ENCODE data around the gene CTCF. TPM values are rescaled to one million over a fixed set of nuclear protein-coding genes. Genes with fewer than 3 reads are reported as not detected.
A peak's percentile ranks its signal among the peaks of the same experiment; 100 is the strongest.

The CTCF gene
- polyA plus RNA-seq, 4 donors: 68.3 to 87.1 (median 81.8) TPM

DNA sequence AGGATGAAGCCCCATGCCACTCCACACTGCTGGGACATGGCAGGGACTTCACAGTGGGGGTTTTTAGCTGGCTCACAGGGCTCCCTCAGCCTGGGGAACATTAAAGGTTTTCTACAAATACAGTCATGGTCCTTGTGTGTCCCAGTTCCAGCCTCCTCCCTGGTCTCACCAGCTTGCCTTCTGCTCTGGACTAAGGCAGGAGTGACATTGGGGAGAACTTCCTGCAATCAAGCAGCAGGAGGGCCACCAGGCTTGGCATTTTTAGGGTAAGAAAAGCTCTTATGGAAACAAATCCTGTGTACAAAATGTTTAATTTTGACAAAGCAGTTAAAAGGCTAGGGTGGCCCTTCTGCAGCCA is 100.3 kb downstream of the CTCF start:
- no peak for DNase-seq (ENCODE audit: low read depth in 4 of 4, low spot score in 3 of 4)

DNA sequence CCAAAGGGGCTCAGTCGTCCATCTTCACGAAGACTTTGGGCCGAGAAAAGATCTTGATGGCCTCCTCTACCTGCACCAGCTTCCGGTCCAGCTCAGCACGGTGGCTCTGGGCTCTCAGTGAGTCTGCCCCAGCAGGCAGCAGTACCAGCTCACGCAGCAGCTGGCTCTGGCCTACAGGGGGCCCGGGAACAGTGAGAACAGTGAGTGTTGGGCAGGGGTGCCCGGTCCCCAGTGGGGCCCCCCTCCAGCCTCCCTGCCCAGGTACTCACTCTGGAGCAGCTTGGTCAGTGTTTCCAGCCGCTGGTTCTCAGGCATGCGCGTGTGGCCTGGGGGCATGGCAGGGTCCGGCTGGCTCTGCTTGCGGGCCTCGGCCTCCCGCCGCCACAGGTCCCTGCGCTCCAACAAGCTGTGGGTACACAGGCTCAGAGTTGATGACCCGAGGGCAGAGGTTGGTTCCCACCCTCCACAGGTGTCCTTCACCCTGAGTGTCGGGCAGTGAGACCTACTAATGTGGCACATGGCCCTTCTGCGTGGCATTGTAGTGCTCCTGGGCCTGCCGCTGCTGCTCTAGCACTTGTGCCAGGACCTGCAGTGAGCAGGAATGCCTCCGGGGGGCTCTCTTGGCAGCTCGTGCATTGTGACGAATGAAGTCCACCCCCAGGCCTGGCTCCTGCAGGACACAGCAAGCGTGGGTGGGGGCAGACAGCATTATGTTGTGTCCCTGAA is 101.0 kb downstream of the CTCF start:
- no peak for DNase-seq (ENCODE audit: low read depth in 4 of 4, low spot score in 3 of 4)

DNA sequence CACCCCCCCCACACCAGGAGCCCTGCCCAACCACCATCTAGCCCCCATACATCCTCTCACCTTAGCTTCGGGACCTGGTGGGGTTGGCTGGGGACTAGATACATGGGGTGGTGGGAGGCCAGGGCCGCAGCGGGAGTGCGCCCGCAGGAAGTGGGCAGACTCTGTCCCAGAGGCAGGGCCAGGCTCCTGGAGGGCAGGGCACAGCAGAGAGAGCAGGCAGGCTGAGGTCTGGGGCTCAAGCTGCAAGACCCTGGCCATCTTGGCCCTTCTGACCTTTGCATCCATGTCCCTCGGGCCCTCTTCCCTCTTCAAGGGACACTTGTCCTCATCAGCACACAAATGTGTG is 101.5 kb downstream of the CTCF start:
- DNase-seq (ENCODE audit: low read depth in 4 of 4, low spot score in 3 of 4): no peak

DNA sequence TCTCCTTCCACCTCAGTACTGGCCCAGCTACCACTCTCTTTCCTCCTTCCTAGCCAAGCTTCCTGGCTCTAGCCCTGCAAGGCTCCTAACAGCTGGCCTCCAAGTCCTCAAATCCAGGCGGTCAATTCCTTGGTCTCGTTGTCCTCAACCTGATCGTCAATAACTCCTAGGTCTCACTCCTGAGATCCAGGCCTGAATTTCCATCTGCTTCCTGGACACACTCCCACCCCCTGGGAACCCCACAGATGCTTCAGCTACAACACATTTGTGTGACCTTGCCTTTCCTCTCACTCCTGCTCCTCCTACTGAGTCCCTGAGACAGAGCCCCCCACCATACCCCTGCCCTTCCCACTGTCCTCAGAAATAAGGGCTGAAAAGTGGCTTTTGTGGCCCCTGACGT is 101.9 kb downstream of the CTCF start:
- DNase-seq (ENCODE audit: low read depth in 4 of 4, low spot score in 3 of 4): no peak

DNA sequence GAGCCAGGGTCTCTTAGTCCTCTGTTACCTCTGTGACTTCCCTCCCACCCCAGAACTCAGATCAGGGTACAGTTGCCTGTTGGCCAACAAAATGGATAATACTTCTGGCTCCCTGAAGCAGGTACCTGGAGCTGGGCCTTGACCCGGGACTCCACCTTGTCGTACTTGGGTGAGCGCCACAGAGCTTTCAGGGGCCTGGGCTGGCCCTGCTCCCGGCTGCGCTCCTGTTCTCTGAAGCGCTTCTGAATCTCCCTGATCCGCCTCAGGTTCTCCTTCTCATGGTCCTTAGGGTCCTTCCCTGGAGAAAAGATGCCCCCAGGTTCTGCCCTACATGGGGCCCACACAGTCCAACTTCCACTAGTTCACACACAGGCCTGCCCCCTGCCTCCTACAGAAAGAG is 102.5 kb downstream of the CTCF start:
- no peak for DNase-seq (ENCODE audit: low read depth in 4 of 4, low spot score in 3 of 4)

DNA sequence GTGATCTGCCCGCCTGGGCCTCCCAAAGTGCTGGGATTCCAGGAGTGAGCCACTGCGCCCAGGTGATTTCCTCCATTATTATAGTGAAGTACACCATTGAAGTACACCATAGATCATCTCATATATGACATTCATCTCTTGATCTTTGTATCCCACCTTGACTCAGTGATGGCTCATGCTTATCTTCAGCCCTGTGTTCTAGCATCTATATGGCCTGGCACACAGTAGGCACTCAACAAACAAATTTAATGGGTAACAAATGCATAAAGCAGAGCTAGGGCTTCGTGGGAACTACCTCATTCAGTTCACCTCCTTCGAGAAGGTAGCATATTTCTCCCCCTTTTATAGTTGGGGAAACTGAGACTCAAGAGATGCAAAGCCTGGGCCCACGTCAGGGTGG is 103.3 kb downstream of the CTCF start:
- no peak for DNase-seq (ENCODE audit: low read depth in 4 of 4, low spot score in 3 of 4)

DNA sequence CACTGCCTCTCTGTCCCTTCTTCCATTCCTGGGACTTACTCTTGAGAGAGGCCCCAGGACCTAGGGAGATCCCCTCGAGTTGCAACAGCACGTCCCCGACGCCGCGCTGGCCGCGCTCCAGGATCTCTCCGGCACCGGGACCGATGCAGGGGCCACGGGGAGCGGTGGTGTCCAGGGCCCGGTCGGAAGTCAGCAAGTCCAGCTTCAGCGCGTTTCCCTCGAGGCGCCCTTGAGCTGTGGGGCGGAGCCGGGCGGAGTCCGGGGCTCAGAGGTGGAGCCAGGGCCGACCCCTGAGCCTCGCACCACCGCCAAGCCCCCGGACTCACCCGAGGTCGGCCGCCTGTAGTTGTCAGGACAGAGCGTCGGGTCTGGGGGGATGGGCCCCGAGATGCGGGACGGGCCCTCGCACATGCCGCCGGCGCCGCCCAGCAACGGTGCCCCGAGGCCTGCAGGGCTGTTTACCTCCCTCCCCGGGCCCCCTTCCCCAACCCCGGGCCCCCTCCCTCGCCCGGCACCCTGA is 103.8 kb downstream of the CTCF start:
- no peak for DNase-seq (ENCODE audit: low read depth in 4 of 4, low spot score in 3 of 4)

DNA sequence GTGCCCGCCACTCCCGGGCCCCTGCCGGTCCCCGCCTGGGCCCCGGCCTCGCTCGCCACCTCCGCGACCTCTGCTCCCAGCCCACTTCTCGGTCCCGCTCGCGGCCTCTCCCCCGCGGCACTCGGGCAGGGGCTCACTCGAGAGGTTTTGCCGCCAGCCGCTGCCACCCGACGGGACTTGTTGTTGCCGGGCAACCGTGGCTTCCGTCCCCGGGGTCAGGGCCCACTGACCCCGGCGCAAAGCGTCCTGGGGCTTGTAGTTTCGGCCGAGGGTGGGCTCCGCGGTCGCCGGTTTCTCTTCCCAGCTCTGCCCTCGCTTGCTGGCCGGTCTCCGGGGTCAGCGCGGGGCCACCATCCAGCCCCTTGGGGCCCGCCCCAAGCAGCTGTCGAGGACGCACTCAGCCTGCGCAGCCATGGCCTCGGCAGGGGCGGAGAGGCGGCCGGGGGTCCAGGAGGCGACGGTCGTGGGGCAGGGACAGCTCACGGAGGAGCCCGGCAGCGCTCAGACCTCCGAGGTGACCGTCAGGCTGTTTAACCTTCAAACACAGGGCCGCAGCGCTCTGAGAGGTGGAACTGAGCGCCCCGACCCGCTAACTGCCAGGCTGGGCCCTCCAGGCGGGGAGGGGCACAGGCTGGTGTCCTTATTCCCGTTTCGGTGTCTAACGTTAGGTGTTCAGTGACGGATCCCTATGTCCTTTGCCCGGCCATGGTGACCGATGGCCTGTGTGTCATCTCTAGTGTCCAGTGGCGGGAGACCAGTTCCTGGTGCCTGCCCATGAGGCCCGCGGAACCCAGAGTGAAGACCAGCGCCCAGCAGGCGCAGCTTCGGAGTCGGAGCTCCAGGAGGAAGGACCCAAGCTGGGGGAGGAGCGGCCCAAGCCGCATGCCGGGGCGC is 104.5 kb downstream of the CTCF start, which contains the start of the genes C16orf86 and ENKD1:
Gene C16orf86, plus strand, starts transcription at position 256 of the 894 bp plus-strand sequence. Its CDS starts 157 bp downstream, at position 413.
Gene ENKD1, minus strand, starts transcription at position 192 of the 894 bp plus-strand sequence. CDS start 308 bp downstream, outside the sequence.
- peak in 1 of 4 donors; percentile 65 for DNase-seq (ENCODE audit: low read depth in 4 of 4, low spot score in 3 of 4)

DNA sequence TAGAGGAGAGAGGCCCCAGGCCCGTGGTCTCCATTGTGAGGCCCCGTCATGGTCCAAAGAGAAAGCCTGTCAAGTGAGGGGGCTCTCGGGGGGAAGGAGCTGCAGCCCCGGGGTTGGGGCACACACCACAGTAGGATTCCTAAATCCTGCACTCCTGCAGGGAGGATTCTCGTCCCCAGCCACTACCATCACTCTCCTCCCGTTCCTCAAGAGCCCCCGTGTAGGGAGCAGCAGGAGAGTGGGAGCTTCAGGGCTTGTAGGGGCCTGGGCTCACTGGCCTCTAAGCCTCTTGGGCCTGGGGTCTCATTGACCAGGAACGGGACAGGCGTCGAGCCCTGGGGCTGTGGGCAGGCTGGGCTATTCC is 105.1 kb downstream of the CTCF start:
- DNase-seq (ENCODE audit: low read depth in 4 of 4, low spot score in 3 of 4): no peak

DNA sequence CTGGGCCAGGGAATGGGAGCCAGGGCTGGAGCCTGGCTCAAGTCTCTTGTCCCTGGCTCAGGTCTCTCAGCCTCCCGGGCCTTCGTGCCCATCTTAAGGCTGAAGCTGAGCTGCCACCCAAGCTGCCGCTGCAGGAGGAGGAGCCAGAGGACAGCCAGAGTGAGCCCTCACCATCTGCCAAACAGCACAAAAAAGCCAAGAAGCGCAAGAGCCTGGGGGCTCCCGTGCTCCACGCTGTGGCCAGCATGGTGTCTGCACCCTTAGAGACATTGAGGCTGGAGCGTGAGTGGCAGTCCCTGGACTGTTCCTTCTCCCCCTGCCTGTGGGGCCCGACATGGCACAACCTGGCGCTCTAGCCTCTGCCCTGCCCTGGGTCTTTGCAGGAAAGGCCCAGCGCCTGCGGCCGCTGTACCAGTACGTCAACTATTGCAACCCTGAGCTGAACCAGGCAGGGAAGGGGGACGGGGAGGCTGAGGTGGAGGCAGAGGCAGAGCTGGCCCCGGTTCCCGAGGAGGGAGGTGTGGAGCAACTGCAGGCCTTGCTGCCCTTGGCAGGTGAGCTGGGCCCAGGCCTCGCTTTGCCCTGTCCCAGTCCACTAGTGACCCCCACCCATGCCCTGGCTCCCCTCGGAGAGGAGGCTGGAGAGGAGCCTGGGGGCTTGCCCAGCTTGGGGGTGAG is 105.6 kb downstream of the CTCF start:
- DNase-seq (ENCODE audit: low read depth in 4 of 4, low spot score in 3 of 4): peak; percentile 67 to 81 (median 74)

DNA sequence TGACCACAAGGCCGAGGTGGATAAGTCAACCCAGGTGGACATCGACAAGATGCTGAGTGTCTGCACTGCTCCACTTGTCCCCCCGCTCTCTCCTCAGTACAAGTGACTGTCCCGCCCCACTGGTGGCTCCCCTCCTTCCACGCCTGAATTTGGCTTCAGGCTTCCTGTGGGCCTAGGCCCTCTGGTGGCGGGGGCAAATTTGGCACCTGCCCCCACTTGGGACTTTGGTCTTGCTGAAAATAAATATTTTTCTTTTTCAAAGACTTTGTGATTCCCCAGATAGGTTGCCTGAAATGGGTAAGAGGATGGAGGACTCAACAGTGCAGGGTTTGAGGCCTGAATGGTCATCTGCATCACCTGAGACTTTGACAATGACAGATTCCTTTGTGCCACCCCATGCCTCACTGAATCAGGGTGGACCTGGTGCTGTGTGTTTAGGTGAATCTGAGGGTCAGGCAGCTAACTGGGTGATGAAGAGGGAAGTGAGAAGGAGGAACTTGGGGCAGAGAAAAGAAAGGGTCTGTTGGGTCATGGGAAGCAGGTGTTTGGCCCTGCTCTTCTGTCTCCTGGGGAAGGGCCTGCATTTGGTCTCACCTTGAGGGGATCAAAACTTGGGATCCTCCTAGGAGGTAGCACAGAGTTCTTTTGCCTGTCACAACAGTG is 106.3 kb downstream of the CTCF start:
- no peak for DNase-seq (ENCODE audit: low read depth in 4 of 4, low spot score in 3 of 4)

DNA sequence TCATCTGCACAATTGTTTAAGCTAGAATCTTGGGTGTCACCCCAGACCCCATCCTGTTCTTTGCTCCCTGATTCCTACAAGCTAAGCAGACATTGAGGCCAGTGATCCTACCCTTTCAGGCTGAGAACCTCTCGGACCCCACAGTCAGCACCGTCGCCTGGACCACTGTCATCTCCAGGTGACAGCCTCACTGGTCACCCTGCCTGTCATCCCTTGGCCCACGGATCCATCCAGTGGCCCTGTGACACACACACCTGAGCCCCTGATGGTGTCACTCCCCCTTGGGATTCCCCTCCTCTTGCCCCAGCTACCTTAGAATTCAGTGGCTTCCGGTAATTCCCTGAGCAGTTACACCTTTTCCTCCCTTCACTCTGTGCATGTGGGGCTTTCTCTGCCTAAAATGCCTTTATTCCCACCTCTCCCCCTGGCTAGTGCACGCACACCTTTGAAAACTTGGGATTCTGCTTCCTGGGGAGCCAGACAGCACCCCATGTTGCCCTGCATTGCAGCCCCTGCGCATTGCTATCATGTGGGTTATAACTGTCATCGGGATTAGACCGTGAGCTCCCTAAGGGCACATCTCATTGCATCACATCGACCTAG is 107.3 kb downstream of the CTCF start:
- DNase-seq (ENCODE audit: low read depth in 4 of 4, low spot score in 3 of 4): no peak

DNA sequence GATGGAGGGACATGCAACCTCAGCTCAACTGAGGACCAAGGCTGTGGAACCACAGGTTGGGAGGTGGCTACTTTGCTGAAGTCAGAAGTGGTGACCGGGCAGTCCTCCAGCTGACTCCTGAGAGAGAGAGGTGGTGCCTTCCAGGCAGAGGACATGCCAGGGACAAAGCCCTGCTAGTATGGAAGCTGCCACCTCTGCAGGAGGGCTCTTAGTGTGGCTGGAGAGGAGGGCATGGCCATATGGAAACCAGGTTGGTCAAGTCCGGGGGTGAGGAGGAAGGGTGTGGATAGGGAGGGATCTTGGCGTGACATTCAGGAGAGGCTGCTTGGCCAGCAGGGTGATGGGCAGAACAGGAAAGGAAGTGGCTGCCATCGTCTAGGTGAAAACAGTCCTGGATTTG is 110.0 kb downstream of the CTCF start:
- no peak for DNase-seq (ENCODE audit: low read depth in 4 of 4, low spot score in 3 of 4)

DNA sequence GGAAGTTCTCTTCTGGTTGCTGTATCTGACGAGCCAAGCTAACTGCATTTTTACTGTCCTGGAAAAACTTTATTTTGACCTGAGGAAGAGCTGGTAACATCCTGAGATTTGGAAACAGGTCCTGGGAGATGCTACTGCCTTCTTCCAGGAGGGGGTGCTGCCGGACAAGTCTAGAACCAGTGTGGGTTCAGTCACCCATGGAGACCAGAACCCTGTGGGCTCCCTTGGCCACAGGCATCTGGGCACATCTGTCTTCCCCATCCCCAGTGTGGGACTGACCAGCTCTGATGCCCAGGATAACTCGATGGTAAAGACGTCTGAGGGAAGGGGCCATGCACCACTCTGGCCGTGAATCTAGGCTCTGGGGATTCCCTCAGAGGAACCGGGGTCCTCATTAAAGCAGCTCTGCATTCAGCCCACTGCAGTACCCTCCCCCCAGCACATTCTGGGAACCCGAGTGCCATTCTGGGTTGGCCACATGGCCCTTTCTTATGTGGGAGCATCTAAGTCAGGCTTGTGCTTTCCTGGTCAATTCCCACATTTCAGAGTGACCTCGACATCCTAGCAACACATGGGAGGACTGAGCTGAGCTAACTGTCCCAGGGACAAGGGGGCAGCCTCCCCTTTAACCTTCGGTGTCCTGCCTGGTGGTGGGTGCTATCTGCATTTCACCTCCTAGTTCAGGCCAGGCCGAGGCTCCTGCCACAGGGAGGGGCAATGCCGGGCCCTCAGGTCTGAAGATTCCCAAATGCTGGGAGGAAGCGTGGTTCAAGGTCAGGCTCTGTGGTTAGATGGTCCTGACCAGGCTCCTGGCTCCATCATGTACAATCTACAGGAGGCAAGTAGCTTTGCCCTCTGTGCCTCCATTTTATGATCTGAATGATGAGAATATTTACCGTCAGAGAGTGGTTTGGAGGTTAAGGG is 110.7 kb downstream of the CTCF start:
- DNase-seq (ENCODE audit: low read depth in 4 of 4, low spot score in 3 of 4): no peak

DNA sequence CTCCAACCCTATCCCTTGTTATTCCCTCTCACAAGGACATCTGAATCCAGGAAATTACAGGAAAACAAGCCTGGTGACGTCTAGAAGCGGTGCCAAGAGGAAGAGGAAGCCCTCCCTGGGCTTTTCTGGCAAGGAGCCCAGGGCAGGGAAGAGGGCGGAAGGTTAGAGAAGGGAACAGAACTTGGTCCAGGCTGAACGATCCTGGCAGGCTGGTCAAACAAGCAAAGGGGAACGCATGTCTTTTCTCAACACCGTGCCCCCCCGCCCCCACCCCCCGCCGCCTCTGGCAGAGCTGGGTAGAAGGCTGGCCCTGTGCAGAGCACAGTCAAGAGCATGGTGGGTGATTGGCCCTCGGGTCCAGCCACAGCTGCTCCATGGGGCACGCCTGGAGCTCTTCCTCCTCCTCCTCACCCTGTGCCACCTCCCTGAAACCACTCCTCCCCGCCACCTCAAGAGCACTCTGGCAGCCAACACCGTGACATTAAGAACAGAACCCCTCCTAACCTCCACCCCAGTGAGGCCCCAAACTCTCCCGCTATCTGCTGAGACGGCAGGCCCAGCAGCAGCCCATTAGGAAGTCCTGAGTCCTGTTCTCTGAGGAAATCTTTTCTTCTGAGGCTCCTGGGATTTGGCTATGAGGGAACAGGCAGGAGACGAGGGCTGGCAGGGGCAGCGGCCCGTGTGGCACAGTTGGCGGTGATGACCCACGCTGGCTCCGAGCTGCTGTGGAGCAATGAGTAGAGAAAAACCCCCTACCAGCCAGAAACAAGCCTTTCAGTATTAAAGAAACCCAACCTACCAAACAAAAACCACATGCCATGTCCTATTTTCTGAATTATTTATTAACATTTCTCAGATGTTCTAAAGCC is 111.6 kb downstream of the CTCF start:
- no peak for DNase-seq (ENCODE audit: low read depth in 4 of 4, low spot score in 3 of 4)

DNA sequence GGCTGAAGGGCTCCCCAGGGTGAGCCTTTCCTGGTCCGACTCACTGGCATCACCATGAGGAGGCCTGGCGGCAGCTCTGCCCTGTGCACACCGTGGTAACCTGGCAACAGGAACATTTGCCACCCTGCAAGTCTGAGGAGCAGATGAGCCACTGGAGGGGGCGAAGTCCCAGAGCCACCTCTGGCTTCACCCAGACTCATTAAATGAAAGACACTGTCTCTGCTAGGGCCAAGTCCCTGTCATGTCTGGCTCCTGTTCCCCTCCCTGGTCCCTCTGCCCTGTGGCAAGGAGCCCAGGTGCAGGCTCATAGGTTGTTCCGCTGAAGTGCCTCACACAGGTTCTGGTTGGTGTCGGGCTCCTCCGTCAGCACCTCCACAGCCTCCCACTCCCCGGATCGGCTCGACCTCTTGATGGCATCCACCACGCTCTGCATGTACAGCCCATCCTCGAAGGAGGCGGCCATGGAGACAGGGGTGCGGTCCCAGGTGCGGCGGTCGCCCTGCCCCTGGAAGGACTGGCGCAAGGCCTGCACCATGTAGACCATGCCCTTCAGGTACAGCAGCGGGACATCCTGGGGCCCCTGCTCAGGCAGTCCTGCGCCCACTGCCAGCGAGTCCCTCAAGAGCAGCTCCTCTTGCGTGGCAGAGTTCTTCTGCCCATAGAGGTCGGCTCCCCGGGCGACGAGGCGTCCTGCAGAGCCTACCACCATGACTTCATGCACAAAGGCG is 112.7 kb downstream of the CTCF start:
- DNase-seq (ENCODE audit: low read depth in 4 of 4, low spot score in 3 of 4): no peak

DNA sequence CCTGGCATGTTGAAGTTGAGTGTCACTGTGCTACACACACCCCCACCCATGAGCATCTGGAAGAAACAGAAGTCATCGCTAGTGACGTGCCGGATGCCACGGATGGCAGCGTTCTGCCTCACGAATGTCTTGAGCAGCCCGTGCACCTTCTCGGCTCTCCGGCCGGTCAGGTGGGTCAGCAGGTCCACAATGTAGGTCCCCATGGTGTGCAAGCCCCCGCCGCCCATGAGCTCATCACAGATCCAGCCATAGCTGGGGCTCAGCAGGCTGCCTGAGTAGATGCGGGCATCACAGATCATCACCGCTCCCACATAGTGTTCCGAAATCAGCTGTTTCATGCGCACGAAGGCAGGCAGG is 113.2 kb downstream of the CTCF start:
- DNase-seq (ENCODE audit: low read depth in 4 of 4, low spot score in 3 of 4): no peak

DNA sequence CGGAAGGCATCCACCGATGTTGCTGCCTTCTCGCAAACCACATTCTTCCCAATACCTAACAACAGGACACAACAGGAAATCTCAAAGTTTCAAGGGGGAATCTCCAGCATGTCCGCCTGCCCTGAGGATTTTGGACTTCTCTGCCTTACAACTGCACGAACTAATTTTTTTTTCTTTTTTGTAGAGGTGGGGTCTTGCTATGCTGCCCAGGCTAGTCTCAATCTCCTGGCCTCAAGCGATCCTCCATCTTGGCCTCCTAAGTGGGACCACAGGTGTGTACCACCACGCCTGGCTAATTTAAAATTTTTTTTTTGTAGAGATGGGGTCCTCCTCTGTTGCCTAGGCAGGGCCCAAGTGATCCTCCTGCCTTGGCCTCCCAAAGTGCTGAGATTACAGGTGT is 113.7 kb downstream of the CTCF start:
- DNase-seq (ENCODE audit: low read depth in 4 of 4, low spot score in 3 of 4): no peak
